H9 (cell line): ENCODE data around the gene TRPV5. TPM values are rescaled to one million over a fixed set of nuclear protein-coding genes. Genes with fewer than 3 reads are reported as not detected.

ENCODE experiments used
- DNase-seq: peaks from one replicate; pipeline ENCODE4 v3.0.0-alpha.2; 2017
- H2AFZ ChIP-seq: one replicate; pipeline ENCODE4 v1.6.1; 2013; ENCODE audit warnings: mild to moderate bottlenecking, low read length, control low read depth, moderate library complexity
- H2AK5ac ChIP-seq: 2 replicates; pipeline ENCODE4 v1.6.1; 2013; ENCODE audit warnings: low read length, control low read depth, mixed read lengths; ENCODE audit not compliant: insufficient read length
- H2BK120ac ChIP-seq: one replicate; pipeline ENCODE4 v1.6.1; 2013; ENCODE audit warnings: low read depth, mild to moderate bottlenecking, low read length, control low read depth, inconsistent platforms; ENCODE audit not compliant: poor library complexity, severe bottlenecking
- H2BK12ac ChIP-seq: 2 replicates; pipeline ENCODE4 v1.6.1; 2013; ENCODE audit warnings: low read length, control low read depth, mixed read lengths, low read depth; ENCODE audit not compliant: insufficient read length
- H2BK15ac ChIP-seq: 2 replicates; pipeline ENCODE4 v1.6.1; 2013; ENCODE audit warnings: low read depth, low read length, control low read depth
- H2BK20ac ChIP-seq: one replicate; pipeline ENCODE4 v1.6.1; 2013; ENCODE audit warnings: low read depth, mild to moderate bottlenecking, low read length, control low read depth, inconsistent platforms; ENCODE audit not compliant: poor library complexity, severe bottlenecking
- H2BK5ac ChIP-seq: 2 replicates; pipeline ENCODE4 v1.6.1; 2013; ENCODE audit warnings: low read length, control low read depth, mixed read lengths; ENCODE audit not compliant: insufficient read length
- H3K14ac ChIP-seq: 2 replicates; pipeline ENCODE4 v1.6.1; 2013; ENCODE audit warnings: low read length, control low read depth; ENCODE audit not compliant: insufficient read depth
- H3K18ac ChIP-seq: 2 replicates; pipeline ENCODE4 v1.6.1; 2013; ENCODE audit warnings: low read depth, mild to moderate bottlenecking, mixed read lengths, low read length, control low read depth; ENCODE audit not compliant: insufficient read length
- H3K23ac ChIP-seq: 2 replicates; pipeline ENCODE4 v1.6.1; 2013; ENCODE audit warnings: low read length, control low read depth, mixed read lengths, low read depth; ENCODE audit not compliant: insufficient read length
- H3K23me2 ChIP-seq: 2 replicates; pipeline ENCODE4 v1.6.1; 2013; ENCODE audit warnings: low read depth, mild to moderate bottlenecking, mixed read lengths, low read length, control low read depth; ENCODE audit not compliant: insufficient read length, poor library complexity, severe bottlenecking
- H3K27ac ChIP-seq: 2 replicates; pipeline ENCODE4 v1.5.1; 2013; ENCODE audit warnings: low read length, control low read depth, mixed read lengths, low read depth; ENCODE audit not compliant: insufficient read length
- H3K27me3 ChIP-seq: 2 replicates; pipeline ENCODE4 v1.6.1; 2013; ENCODE audit warnings: low read length, control low read depth, inconsistent platforms; ENCODE audit not compliant: insufficient read depth
- H3K4ac ChIP-seq: 2 replicates; pipeline ENCODE4 v1.6.1; 2013; ENCODE audit warnings: low read depth, mild to moderate bottlenecking, control low read depth, inconsistent platforms, low read length, moderate library complexity
- H3K4me1 ChIP-seq: 2 replicates; pipeline ENCODE4 v1.6.1; 2013; ENCODE audit warnings: low read length, control low read depth, inconsistent platforms; ENCODE audit not compliant: insufficient read depth
- H3K4me2 ChIP-seq: 2 replicates; pipeline ENCODE4 v1.6.1; 2013; ENCODE audit warnings: low read length, control low read depth, mixed read lengths; ENCODE audit not compliant: insufficient read length, insufficient read depth
- H3K56ac ChIP-seq: 2 replicates; pipeline ENCODE4 v1.6.1; 2013; ENCODE audit warnings: low read depth, mild to moderate bottlenecking, mixed read lengths, low read length, control low read depth; ENCODE audit not compliant: insufficient read length
- H3K79me1 ChIP-seq: 2 replicates; pipeline ENCODE4 v1.6.1; 2013; ENCODE audit warnings: low read depth, mild to moderate bottlenecking, moderate library complexity, low read length, control low read depth, inconsistent platforms; ENCODE audit not compliant: insufficient read depth, poor library complexity, severe bottlenecking
- H3K79me2 ChIP-seq: 2 replicates; pipeline ENCODE4 v1.6.1; 2013; ENCODE audit warnings: low read length, control low read depth, inconsistent platforms; ENCODE audit not compliant: insufficient read depth
- H3K9ac ChIP-seq: 2 replicates; pipeline ENCODE4 v1.6.1; 2013; ENCODE audit warnings: low read length, control low read depth, mixed read lengths; ENCODE audit not compliant: insufficient read length; ENCODE audit errors: extremely low read depth
- H3K9me3 ChIP-seq: one replicate; pipeline ENCODE4 v1.6.1; 2013; ENCODE audit warnings: low read depth, low read length, inconsistent platforms; ENCODE audit not compliant: control insufficient read depth
- H3T11ph ChIP-seq: one replicate; pipeline ENCODE4 v1.6.1; 2013; ENCODE audit warnings: mild to moderate bottlenecking, low read length, control low read depth, inconsistent platforms
- H4K20me1 ChIP-seq: one replicate; pipeline ENCODE4 v1.6.1; 2013; ENCODE audit not compliant: control insufficient read depth, insufficient read length, insufficient read depth
- H4K5ac ChIP-seq: 2 replicates; pipeline ENCODE4 v1.6.1; 2013; ENCODE audit warnings: low read depth, mild to moderate bottlenecking, mixed read lengths, low read length, control low read depth; ENCODE audit not compliant: insufficient read length
- H4K8ac ChIP-seq: replicated peaks from 2 replicates; pipeline ENCODE4 v1.6.1; 2013; ENCODE audit warnings: low read length, control low read depth, mixed read lengths, low read depth; ENCODE audit not compliant: insufficient read length
- H4K91ac ChIP-seq: 2 replicates; pipeline ENCODE4 v1.6.1; 2013; ENCODE audit warnings: low read depth, mild to moderate bottlenecking, moderate library complexity, mixed read lengths, low read length, control low read depth; ENCODE audit not compliant: insufficient read length
- H3K27ac Mint-ChIP-seq, 3 experiments: 2 replicates in 2 of 3; 3 replicates in 1 of 3; pipeline ENCODE4 v1.8.0; 2020 to 2021; ENCODE audit warnings: mixed read lengths in 3 of 3, mild to moderate bottlenecking in 1 of 3, moderate library complexity in 1 of 3
- H3K27me3 Mint-ChIP-seq: 2 replicates; pipeline ENCODE4 v1.8.0; 2021; ENCODE audit warnings: low read depth, mild to moderate bottlenecking, moderate library complexity, mixed read lengths
- H3K36me3 Mint-ChIP-seq, 3 experiments: 2 replicates in 2 of 3; 3 replicates in 1 of 3; pipeline ENCODE4 v1.8.0; 2020 to 2021; ENCODE audit warnings: low read depth in 3 of 3, mixed read lengths in 3 of 3; ENCODE audit not compliant: insufficient read depth in 1 of 3
- H3K4me1 Mint-ChIP-seq, 2 experiments: 2 replicates each; pipeline ENCODE4 v1.8.0; 2020; ENCODE audit warnings: mixed read lengths in 2 of 2
- H3K4me3 Mint-ChIP-seq, 2 experiments: 2 replicates in 1 of 2; 3 replicates in 1 of 2; pipeline ENCODE4 v1.8.0; 2020 to 2021; ENCODE audit warnings: mild to moderate bottlenecking in 2 of 2, mixed read lengths in 2 of 2, moderate library complexity in 1 of 2
- H3K9me3 Mint-ChIP-seq, 2 experiments: 2 replicates in 1 of 2; 3 replicates in 1 of 2; pipeline ENCODE4 v1.8.0; 2020; ENCODE audit warnings: mild to moderate bottlenecking in 2 of 2, mixed read lengths in 2 of 2, moderate library complexity in 1 of 2
- WGBS: extraction: QIAGEN DNeasy Blood & Tissue Kit; methylation state at CpG from one replicate; pipeline ENCODE4 v1.1.7; 2013; ENCODE audit warnings: missing lambda C conversion rate, low lambda C conversion rate, mixed read lengths; ENCODE audit not compliant: insufficient read length; ENCODE audit errors: extremely low coverage; 5-methylcytosine and 5-hydroxymethylcytosine counted together
- total RNA-seq: library from RNA; stranded (reverse); gene quantifications from 2 replicates; pipeline ENCODE4 v1.2.1, GENCODE V29; 2021
- TF ChIP-seq, protein P1 (sequence below): fragments of 200-600 bp; sonication (generic); conservative IDR thresholded peaks from 3 replicates; pipeline ENCODE4 v1.8.0; 2021; ENCODE audit warnings: antibody characterized with exemption, mild to moderate bottlenecking

Gene TRPV5
- total RNA-seq, 1 experiment from 2014 or later: not detected

DNA sequence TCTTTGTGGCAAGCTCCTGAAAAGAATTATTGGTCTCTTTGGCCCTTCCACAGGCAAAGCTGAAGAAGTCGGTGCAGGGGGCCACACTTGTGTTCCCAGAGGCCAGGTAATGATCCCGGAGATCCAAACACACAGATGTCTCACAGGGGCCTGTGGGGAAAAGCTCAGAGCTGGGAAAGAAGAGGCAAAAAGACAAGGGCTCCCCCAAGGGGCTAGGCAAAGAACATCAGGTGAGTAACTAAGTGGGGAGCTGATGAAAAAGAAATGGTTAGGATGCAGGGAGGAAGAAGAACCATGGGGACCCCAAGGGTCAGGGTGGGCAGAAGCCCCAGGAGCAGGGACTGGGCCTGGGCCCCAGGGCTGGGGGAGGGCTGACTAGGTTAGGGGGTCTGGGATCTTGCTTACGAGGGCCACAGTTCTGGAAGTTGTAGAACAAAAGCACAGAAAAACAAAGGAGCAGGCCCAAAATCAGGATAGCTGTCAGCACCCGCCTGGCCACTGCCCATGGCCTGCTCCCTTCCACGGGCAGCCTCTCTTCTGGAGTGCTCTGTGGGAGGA is 27.5 kb upstream of the TRPV5 start:
- Mint-ChIP-seq H3K27me3 (peaks cover 6% of the 10 kb centered on the region), H3K4me1 (peaks cover 41 to 53% of the 10 kb centered on the region in 2 experiments), H3K36me3 (peaks cover 2 to 12% (median 2%) of the 10 kb centered on the region in 3 experiments; a peak in 5 of 7 replicates), H3K4me3 (no peak overlapping the region; a peak in 1 of 5 replicates), H3K27ac (no peak overlapping the region), H3K9me3 (peaks cover under 1 to 4% of the 10 kb centered on the region in 2 experiments)
- Histone ChIP-seq H4K5ac (no peak overlapping the region), H2AFZ (no peak overlapping the region), H3K4ac (no peak overlapping the region), H3K14ac (no peak overlapping the region), H3K4me2 (no peak overlapping the region), H3K9ac (no peak overlapping the region), H2BK20ac (no peak overlapping the region), H3K23me2 (no peaks in the 10 kb centered on the region), H3K9me3 (no peaks in the 10 kb centered on the region), H2BK120ac (no peak overlapping the region), H4K8ac (no peak overlapping the region), H2AK5ac (no peak overlapping the region), H3K79me1 (no peaks in the 10 kb centered on the region), H4K91ac (no peak overlapping the region), H4K20me1 (no peaks in the 10 kb centered on the region), H3K27ac (no peak overlapping the region), H3T11ph (no peak overlapping the region), H2BK15ac (no peak overlapping the region), H3K79me2 (no peaks in the 10 kb centered on the region), H2BK5ac (no peak overlapping the region), H3K27me3 (no peaks in the 10 kb centered on the region), H3K18ac (no peak overlapping the region), H2BK12ac (no peak overlapping the region), H3K4me1 (peaks cover 7% of the 10 kb centered on the region; the same call in 1 of the 2 replicates), H3K23ac (no peak overlapping the region), H3K56ac (no peak overlapping the region)
- WGBS: no CpG with 5 or more reads among the region's 5 CpGs
- TF ChIP-seq, protein P1, sequence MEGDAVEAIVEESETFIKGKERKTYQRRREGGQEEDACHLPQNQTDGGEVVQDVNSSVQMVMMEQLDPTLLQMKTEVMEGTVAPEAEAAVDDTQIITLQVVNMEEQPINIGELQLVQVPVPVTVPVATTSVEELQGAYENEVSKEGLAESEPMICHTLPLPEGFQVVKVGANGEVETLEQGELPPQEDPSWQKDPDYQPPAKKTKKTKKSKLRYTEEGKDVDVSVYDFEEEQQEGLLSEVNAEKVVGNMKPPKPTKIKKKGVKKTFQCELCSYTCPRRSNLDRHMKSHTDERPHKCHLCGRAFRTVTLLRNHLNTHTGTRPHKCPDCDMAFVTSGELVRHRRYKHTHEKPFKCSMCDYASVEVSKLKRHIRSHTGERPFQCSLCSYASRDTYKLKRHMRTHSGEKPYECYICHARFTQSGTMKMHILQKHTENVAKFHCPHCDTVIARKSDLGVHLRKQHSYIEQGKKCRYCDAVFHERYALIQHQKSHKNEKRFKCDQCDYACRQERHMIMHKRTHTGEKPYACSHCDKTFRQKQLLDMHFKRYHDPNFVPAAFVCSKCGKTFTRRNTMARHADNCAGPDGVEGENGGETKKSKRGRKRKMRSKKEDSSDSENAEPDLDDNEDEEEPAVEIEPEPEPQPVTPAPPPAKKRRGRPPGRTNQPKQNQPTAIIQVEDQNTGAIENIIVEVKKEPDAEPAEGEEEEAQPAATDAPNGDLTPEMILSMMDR: peak; percentile 52; the same call in 2 of the 3 replicates
- no peak for DNase-seq
